ENCODE data around the gene FKBP1A. TPM values are rescaled to one million over a fixed set of nuclear protein-coding genes. Genes with fewer than 3 reads are reported as not detected.

Gene FKBP1A
- total and polyA plus RNA-seq, 9 of the 15 experiments (the other 6 are each of a cell fraction or from before 2014, with no cell fraction given), result 48.8 to 502 (median 89.6) TPM

DNA sequence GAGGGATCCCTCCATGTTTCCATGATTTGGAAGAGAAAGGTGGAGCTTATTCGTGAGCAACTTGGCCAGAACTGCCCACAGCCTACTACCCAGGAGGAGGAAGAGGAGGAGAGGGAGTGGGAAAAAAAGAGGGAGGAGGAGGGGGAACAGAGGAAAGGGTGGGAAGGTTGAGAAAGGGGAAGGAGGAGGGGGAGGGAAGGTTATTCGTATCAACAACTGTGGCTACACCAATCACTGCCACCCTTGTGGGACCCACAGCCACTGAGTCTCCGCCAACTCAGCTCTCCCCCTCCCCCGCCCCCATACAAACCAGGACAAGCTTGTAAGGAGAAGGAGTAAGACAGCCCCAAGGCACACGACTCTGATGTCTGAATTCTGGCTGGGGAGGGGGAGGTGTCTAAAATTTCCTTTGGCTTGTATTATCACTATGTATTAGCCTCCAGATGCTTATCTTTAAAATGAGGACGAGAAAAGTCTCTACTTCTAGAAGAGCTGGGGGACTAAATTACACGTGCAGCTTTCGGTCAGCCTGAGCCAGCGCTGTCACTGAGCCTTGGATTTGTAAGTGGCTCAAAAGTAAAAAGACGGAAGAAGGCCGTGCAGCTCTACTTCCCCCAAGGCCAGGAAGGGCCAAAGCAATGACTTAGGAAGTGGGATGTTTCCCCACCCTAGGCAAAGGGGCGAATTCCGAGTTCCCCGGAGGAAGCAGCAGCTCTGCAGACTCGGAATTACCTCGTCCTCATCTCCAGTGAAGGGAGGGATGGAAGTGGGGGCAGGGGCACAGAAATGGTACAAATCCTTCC, 1.0 kb downstream of the FKBP1A start (continued):
- TF ChIP-seq SP2 (IDR thresholded peaks at IDR 0.05; ENCODE audit: extremely low read depth, low read depth, low read length, poor library complexity, severe bottlenecking) (no peak), POLR2A (conservative IDR thresholded peaks at IDR 0.05) (no peak), MYC (IDR thresholded peaks at IDR 0.05; ENCODE audit: low read depth, low read length) (no peak), MYC (CRISPR knock-in tag; IDR thresholded peaks at IDR 0.05; ENCODE audit: borderline replicate concordance, low read depth) (no peak), ZNF24 (IDR thresholded peaks at IDR 0.05) (no peak), CEBPB (tag; IDR thresholded peaks at IDR 0.05) (no peak), CBFA2T2 (conservative IDR thresholded peaks at IDR 0.05) (no peak), FOSL1 (tag; conservative IDR thresholded peaks at IDR 0.05) (no peak), PTTG1 (tag; IDR thresholded peaks at IDR 0.05; ENCODE audit: low read depth) (no peak), ARID2 (IDR thresholded peaks at IDR 0.05) (no peak), CBFA2T3 (IDR thresholded peaks at IDR 0.05) (no peak), ZNF124 (CRISPR knock-in tag; IDR thresholded peaks at IDR 0.05) (no peak), ZNF324 (CRISPR knock-in tag; IDR thresholded peaks at IDR 0.05) (no peak)
- TF ChIP-seq, protein P1, sequence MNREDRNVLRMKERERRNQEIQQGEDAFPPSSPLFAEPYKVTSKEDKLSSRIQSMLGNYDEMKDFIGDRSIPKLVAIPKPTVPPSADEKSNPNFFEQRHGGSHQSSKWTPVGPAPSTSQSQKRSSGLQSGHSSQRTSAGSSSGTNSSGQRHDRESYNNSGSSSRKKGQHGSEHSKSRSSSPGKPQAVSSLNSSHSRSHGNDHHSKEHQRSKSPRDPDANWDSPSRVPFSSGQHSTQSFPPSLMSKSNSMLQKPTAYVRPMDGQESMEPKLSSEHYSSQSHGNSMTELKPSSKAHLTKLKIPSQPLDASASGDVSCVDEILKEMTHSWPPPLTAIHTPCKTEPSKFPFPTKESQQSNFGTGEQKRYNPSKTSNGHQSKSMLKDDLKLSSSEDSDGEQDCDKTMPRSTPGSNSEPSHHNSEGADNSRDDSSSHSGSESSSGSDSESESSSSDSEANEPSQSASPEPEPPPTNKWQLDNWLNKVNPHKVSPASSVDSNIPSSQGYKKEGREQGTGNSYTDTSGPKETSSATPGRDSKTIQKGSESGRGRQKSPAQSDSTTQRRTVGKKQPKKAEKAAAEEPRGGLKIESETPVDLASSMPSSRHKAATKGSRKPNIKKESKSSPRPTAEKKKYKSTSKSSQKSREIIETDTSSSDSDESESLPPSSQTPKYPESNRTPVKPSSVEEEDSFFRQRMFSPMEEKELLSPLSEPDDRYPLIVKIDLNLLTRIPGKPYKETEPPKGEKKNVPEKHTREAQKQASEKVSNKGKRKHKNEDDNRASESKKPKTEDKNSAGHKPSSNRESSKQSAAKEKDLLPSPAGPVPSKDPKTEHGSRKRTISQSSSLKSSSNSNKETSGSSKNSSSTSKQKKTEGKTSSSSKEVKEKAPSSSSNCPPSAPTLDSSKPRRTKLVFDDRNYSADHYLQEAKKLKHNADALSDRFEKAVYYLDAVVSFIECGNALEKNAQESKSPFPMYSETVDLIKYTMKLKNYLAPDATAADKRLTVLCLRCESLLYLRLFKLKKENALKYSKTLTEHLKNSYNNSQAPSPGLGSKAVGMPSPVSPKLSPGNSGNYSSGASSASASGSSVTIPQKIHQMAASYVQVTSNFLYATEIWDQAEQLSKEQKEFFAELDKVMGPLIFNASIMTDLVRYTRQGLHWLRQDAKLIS (CRISPR knock-in tag; IDR thresholded peaks at IDR 0.05), result no peak
- TF ChIP-seq, protein P2, sequence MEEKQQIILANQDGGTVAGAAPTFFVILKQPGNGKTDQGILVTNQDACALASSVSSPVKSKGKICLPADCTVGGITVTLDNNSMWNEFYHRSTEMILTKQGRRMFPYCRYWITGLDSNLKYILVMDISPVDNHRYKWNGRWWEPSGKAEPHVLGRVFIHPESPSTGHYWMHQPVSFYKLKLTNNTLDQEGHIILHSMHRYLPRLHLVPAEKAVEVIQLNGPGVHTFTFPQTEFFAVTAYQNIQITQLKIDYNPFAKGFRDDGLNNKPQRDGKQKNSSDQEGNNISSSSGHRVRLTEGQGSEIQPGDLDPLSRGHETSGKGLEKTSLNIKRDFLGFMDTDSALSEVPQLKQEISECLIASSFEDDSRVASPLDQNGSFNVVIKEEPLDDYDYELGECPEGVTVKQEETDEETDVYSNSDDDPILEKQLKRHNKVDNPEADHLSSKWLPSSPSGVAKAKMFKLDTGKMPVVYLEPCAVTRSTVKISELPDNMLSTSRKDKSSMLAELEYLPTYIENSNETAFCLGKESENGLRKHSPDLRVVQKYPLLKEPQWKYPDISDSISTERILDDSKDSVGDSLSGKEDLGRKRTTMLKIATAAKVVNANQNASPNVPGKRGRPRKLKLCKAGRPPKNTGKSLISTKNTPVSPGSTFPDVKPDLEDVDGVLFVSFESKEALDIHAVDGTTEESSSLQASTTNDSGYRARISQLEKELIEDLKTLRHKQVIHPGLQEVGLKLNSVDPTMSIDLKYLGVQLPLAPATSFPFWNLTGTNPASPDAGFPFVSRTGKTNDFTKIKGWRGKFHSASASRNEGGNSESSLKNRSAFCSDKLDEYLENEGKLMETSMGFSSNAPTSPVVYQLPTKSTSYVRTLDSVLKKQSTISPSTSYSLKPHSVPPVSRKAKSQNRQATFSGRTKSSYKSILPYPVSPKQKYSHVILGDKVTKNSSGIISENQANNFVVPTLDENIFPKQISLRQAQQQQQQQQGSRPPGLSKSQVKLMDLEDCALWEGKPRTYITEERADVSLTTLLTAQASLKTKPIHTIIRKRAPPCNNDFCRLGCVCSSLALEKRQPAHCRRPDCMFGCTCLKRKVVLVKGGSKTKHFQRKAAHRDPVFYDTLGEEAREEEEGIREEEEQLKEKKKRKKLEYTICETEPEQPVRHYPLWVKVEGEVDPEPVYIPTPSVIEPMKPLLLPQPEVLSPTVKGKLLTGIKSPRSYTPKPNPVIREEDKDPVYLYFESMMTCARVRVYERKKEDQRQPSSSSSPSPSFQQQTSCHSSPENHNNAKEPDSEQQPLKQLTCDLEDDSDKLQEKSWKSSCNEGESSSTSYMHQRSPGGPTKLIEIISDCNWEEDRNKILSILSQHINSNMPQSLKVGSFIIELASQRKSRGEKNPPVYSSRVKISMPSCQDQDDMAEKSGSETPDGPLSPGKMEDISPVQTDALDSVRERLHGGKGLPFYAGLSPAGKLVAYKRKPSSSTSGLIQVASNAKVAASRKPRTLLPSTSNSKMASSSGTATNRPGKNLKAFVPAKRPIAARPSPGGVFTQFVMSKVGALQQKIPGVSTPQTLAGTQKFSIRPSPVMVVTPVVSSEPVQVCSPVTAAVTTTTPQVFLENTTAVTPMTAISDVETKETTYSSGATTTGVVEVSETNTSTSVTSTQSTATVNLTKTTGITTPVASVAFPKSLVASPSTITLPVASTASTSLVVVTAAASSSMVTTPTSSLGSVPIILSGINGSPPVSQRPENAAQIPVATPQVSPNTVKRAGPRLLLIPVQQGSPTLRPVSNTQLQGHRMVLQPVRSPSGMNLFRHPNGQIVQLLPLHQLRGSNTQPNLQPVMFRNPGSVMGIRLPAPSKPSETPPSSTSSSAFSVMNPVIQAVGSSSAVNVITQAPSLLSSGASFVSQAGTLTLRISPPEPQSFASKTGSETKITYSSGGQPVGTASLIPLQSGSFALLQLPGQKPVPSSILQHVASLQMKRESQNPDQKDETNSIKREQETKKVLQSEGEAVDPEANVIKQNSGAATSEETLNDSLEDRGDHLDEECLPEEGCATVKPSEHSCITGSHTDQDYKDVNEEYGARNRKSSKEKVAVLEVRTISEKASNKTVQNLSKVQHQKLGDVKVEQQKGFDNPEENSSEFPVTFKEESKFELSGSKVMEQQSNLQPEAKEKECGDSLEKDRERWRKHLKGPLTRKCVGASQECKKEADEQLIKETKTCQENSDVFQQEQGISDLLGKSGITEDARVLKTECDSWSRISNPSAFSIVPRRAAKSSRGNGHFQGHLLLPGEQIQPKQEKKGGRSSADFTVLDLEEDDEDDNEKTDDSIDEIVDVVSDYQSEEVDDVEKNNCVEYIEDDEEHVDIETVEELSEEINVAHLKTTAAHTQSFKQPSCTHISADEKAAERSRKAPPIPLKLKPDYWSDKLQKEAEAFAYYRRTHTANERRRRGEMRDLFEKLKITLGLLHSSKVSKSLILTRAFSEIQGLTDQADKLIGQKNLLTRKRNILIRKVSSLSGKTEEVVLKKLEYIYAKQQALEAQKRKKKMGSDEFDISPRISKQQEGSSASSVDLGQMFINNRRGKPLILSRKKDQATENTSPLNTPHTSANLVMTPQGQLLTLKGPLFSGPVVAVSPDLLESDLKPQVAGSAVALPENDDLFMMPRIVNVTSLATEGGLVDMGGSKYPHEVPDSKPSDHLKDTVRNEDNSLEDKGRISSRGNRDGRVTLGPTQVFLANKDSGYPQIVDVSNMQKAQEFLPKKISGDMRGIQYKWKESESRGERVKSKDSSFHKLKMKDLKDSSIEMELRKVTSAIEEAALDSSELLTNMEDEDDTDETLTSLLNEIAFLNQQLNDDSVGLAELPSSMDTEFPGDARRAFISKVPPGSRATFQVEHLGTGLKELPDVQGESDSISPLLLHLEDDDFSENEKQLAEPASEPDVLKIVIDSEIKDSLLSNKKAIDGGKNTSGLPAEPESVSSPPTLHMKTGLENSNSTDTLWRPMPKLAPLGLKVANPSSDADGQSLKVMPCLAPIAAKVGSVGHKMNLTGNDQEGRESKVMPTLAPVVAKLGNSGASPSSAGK (IDR thresholded peaks at IDR 0.05), result no peak

Data from K562 (cell line).